SK-N-SH treated with all-trans-retinoic acid at 6 μM for 48 hours (cell line): ENCODE measurements around the gene LGSN.

Source experiments
- ATAC-seq: fragments of 200-7000 bp; cut with Tn5 transposase; 3 replicates; pipeline ENCODE4 v1.9.1; 2020; ENCODE audit warnings: mild to moderate bottlenecking, moderate library complexity
- ARNTL ChIP-seq: fragments of 450-650 bp; formaldehyde crosslinking; IDR thresholded peaks from 2 replicates; pipeline ENCODE4 v1.5.0; 2020; ENCODE audit warnings: low read depth, mild to moderate bottlenecking, moderate library complexity, borderline replicate concordance
- BACH2 ChIP-seq: fragments of 250-450 bp; sonication (Bioruptor Pico); IDR thresholded peaks from 2 replicates; pipeline ENCODE4 v1.9.0; 2021; ENCODE audit warnings: mild to moderate bottlenecking, borderline replicate concordance
- CREB5 ChIP-seq: fragments of 250-450 bp; sonication (Bioruptor Pico); IDR thresholded peaks from 2 replicates; pipeline ENCODE4 v1.5.1; 2020; ENCODE audit warnings: low read depth, mild to moderate bottlenecking, moderate library complexity
- CSDC2 ChIP-seq: fragments of 250-450 bp; sonication (Bioruptor Pico); IDR thresholded peaks from 2 replicates; pipeline ENCODE4 v1.5.0; 2020; ENCODE audit warnings: mild to moderate bottlenecking, moderate library complexity
- CSRNP3 ChIP-seq: fragments of 250-450 bp; sonication (Bioruptor Pico); IDR thresholded peaks from 2 replicates; pipeline ENCODE4 v1.5.1; 2021; ENCODE audit warnings: mild to moderate bottlenecking, moderate library complexity
- ESRRG ChIP-seq: fragments of 250-450 bp; sonication (Bioruptor Pico); IDR thresholded peaks from 2 replicates; pipeline ENCODE4 v1.6.1; 2021; ENCODE audit warnings: mild to moderate bottlenecking
- GLIS3 ChIP-seq: fragments of 250-450 bp; sonication (Bioruptor Pico); IDR thresholded peaks from 2 replicates; pipeline ENCODE4 v1.5.0; 2020; ENCODE audit warnings: mild to moderate bottlenecking, moderate library complexity
- ISL1 ChIP-seq: fragments of 250-450 bp; sonication (Bioruptor Pico); IDR thresholded peaks from 2 replicates; pipeline ENCODE4 v2.1.2; 2022; ENCODE audit warnings: mild to moderate bottlenecking, moderate library complexity
- OSR1 ChIP-seq: fragments of 250-450 bp; sonication (Bioruptor Pico); IDR thresholded peaks from 2 replicates; pipeline ENCODE4 v1.8.0; 2022; ENCODE audit warnings: moderate library complexity, mild to moderate bottlenecking, inconsistent platforms
- PATZ1 ChIP-seq: fragments of 250-450 bp; sonication (Bioruptor Pico); IDR thresholded peaks from 2 replicates; pipeline ENCODE4 v1.8.0; 2020; ENCODE audit warnings: mild to moderate bottlenecking, moderate library complexity, borderline replicate concordance
- PPARA ChIP-seq: fragments of 250-450 bp; sonication (Bioruptor Pico); IDR thresholded peaks from 2 replicates; pipeline ENCODE4 v1.5.0; 2020; ENCODE audit warnings: mild to moderate bottlenecking, borderline replicate concordance
- RARB ChIP-seq: fragments of 250-450 bp; sonication (Bioruptor Pico); IDR thresholded peaks from 2 replicates; pipeline ENCODE4 v1.8.0; 2021; ENCODE audit warnings: mild to moderate bottlenecking, moderate library complexity
- TCF4 ChIP-seq: fragments of 250-450 bp; sonication (Bioruptor Pico); IDR thresholded peaks from 2 replicates; pipeline ENCODE4 v1.8.0; 2021; ENCODE audit warnings: mild to moderate bottlenecking, moderate library complexity, borderline replicate concordance
- TOX ChIP-seq: fragments of 250-450 bp; sonication (Bioruptor Pico); IDR thresholded peaks from 2 replicates; pipeline ENCODE4 v1.8.0; 2021; ENCODE audit warnings: mild to moderate bottlenecking, moderate library complexity, borderline replicate concordance
- TSHZ2 ChIP-seq: fragments of 250-450 bp; sonication (Bioruptor Pico); IDR thresholded peaks from 2 replicates; pipeline ENCODE4 v1.5.0; 2020; ENCODE audit warnings: mild to moderate bottlenecking, moderate library complexity
- ZC3H10 ChIP-seq: fragments of 250-450 bp; sonication (Bioruptor Pico); IDR thresholded peaks from 2 replicates; pipeline ENCODE4 v1.5.1; 2021; ENCODE audit warnings: mild to moderate bottlenecking, moderate library complexity
- ZFP30 ChIP-seq: fragments of 450-650 bp; formaldehyde crosslinking; IDR thresholded peaks from 2 replicates; pipeline ENCODE4 v1.5.0; 2022; ENCODE audit warnings: mild to moderate bottlenecking, moderate library complexity
- ZNF565 ChIP-seq: fragments of 450-650 bp; formaldehyde crosslinking; conservative IDR thresholded peaks from 2 replicates; pipeline ENCODE4 v1.5.0; 2020; ENCODE audit warnings: low read depth, mild to moderate bottlenecking, moderate library complexity
- ZNF70 ChIP-seq: fragments of 450-650 bp; formaldehyde crosslinking; IDR thresholded peaks from 2 replicates; pipeline ENCODE4 v1.5.0; 2020; ENCODE audit warnings: mild to moderate bottlenecking, moderate library complexity
- ZNF8 ChIP-seq: fragments of 450-650 bp; formaldehyde crosslinking; IDR thresholded peaks from 2 replicates; pipeline ENCODE4 v1.5.0; 2020; ENCODE audit warnings: mild to moderate bottlenecking, moderate library complexity

LGSN gene

GRCh38 chr6:63305277-63305676 lies 14.5 kb downstream of the LGSN start:
- TF ChIP-seq TSHZ2 (CRISPR knock-in tag): no peak
- no peak for TF ChIP-seq OSR1 (CRISPR knock-in tag)
- no peak for TF ChIP-seq ZNF565 (CRISPR knock-in tag)
- TF ChIP-seq ZFP30 (CRISPR knock-in tag): no peak
- ATAC-seq: no peak

- ATAC-seq: no peak
- TF ChIP-seq BACH2 (no peak), ESRRG (CRISPR knock-in tag) (no peak)
Measured at GRCh38 chr6:63303476-63303875, 16.3 kb downstream of the LGSN start.

- ATAC-seq: no peak
- TF ChIP-seq CSRNP3 (CRISPR knock-in tag) (no peak), ISL1 (CRISPR knock-in tag) (no peak), OSR1 (CRISPR knock-in tag) (no peak), ZNF8 (CRISPR knock-in tag) (no peak), ARNTL (CRISPR knock-in tag) (no peak), TSHZ2 (CRISPR knock-in tag) (no peak), ESRRG (CRISPR knock-in tag) (no peak), CREB5 (CRISPR knock-in tag) (no peak), RARB (CRISPR knock-in tag) (no peak), ZNF70 (CRISPR knock-in tag) (no peak), GLIS3 (no peak)
Measured at GRCh38 chr6:63299667-63300066, 20.1 kb downstream of the LGSN start.

- ATAC-seq: peak; percentile 61; the same call in 1 of the 3 replicates
- TF ChIP-seq ZFP30 (CRISPR knock-in tag) (no peak), ZNF70 (CRISPR knock-in tag) (no peak), ZC3H10 (CRISPR knock-in tag) (no peak), PATZ1 (CRISPR knock-in tag) (no peak), TCF4 (CRISPR knock-in tag) (no peak), ZNF8 (CRISPR knock-in tag) (no peak), CREB5 (CRISPR knock-in tag) (no peak), TOX (CRISPR knock-in tag) (no peak), RARB (CRISPR knock-in tag) (no peak), CSDC2 (CRISPR knock-in tag) (no peak), ZNF565 (CRISPR knock-in tag) (no peak), PPARA (CRISPR knock-in tag) (no peak)
Measured at GRCh38 chr6:63295553-63296194, 24.1 kb downstream of the LGSN start.
